PFSK-1 (cell line): ENCODE data around the gene PALD1.

Experiments used
- TAF1 ChIP-seq: IDR thresholded peaks from 2 replicates; pipeline ENCODE4 v1.6.1; 2012; ENCODE audit warnings: low read length, control low read depth, borderline replicate concordance; ENCODE audit not compliant: insufficient read depth
- TF ChIP-seq, protein P1 (sequence below), 2 experiments: IDR thresholded peaks; 2 replicates each; pipeline versions ENCODE4 v1.6.1 to v1.8.0; 2011 to 2012; ENCODE audit warnings: low read depth in 2 of 2, low read length in 2 of 2, control low read depth in 1 of 2, inconsistent platforms in 1 of 2, mild to moderate bottlenecking in 1 of 2, moderate library complexity in 1 of 2; ENCODE audit not compliant: insufficient read depth in 1 of 2

DNA sequence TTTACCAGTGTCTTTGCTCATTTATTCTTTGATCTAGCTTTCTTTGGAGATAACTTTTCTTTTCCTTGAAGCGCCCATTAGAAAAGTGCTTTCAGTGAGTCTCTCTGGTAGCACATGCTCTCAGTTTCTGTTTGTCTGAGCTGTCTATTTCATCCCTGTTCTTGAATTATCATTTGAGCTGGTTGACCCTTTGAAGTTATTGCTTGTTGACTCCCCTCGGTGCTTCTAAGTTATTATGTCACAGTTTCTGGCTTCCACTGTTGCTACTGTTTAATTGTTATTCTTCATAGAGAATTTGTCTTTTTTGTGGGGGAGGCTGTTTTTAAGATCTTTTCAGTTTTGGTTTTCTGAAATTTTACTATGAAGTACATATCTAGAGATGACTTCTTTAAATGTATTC lies 135.4 kb downstream of the PALD1 start:
- no peak for TF ChIP-seq TAF1
- TF ChIP-seq, protein P1, sequence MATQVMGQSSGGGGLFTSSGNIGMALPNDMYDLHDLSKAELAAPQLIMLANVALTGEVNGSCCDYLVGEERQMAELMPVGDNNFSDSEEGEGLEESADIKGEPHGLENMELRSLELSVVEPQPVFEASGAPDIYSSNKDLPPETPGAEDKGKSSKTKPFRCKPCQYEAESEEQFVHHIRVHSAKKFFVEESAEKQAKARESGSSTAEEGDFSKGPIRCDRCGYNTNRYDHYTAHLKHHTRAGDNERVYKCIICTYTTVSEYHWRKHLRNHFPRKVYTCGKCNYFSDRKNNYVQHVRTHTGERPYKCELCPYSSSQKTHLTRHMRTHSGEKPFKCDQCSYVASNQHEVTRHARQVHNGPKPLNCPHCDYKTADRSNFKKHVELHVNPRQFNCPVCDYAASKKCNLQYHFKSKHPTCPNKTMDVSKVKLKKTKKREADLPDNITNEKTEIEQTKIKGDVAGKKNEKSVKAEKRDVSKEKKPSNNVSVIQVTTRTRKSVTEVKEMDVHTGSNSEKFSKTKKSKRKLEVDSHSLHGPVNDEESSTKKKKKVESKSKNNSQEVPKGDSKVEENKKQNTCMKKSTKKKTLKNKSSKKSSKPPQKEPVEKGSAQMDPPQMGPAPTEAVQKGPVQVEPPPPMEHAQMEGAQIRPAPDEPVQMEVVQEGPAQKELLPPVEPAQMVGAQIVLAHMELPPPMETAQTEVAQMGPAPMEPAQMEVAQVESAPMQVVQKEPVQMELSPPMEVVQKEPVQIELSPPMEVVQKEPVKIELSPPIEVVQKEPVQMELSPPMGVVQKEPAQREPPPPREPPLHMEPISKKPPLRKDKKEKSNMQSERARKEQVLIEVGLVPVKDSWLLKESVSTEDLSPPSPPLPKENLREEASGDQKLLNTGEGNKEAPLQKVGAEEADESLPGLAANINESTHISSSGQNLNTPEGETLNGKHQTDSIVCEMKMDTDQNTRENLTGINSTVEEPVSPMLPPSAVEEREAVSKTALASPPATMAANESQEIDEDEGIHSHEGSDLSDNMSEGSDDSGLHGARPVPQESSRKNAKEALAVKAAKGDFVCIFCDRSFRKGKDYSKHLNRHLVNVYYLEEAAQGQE (IDR thresholded peaks at IDR 0.05; ENCODE audit: insufficient read depth in 1 of 2, low read depth in 2 of 2, low read length in 2 of 2), result no peak
